UCSD-AML1 (cell line): ENCODE measurements around the gene PIGM.

ENCODE experiments used
- DNase-seq: peaks from one replicate; lab custom pipeline; 2025; ENCODE audit not compliant: unreplicated experiment; lab: John Stamatoyannopoulos, UW

The PIGM gene

GRCh38 chr1:160022330-160023310, 9.2 kb downstream of the PIGM start:
- no peak for DNase-seq

- DNase-seq: no peak
Measured at GRCh38 chr1:160021376-160022074, 10.3 kb downstream of the PIGM start.

GRCh38 chr1:160020196-160020595, 11.6 kb downstream of the PIGM start:
- no peak for DNase-seq

GRCh38 chr1:160018900-160019299, 12.9 kb downstream of the PIGM start:
- DNase-seq: no peak

- DNase-seq: no peak
Measured at GRCh38 chr1:160018347-160018746, 13.4 kb downstream of the PIGM start.

- no peak for DNase-seq
Measured at GRCh38 chr1:160017592-160017991, 14.2 kb downstream of the PIGM start.

GRCh38 chr1:160011781-160012180, 20.0 kb downstream of the PIGM start:
- no peak for DNase-seq

GRCh38 chr1:160009801-160010200, 22.0 kb downstream of the PIGM start:
- DNase-seq: no peak

- DNase-seq: no peak
Measured at GRCh38 chr1:160009081-160009480, 22.7 kb downstream of the PIGM start.

- DNase-seq: no peak
Measured at GRCh38 chr1:160007577-160008200, 24.1 kb downstream of the PIGM start.

GRCh38 chr1:160006312-160006940, 25.4 kb downstream of the PIGM start:
- DNase-seq: peak; percentile 60

- DNase-seq: no peak
Measured at GRCh38 chr1:160005070-160005469, 26.7 kb downstream of the PIGM start.

- DNase-seq: no peak
Measured at GRCh38 chr1:160004425-160004824, 27.4 kb downstream of the PIGM start.

- no peak for DNase-seq
Measured at GRCh38 chr1:160004001-160004400, 27.8 kb downstream of the PIGM start.

GRCh38 chr1:160001440-160001839, 30.4 kb downstream of the PIGM start:
- DNase-seq: no peak

GRCh38 chr1:159999204-159999603, 32.6 kb downstream of the PIGM start:
- no peak for DNase-seq

- DNase-seq: no peak
Measured at GRCh38 chr1:159996653-159997052, 35.1 kb downstream of the PIGM start.

- DNase-seq: no peak
Measured at GRCh38 chr1:159994896-159995295, 36.9 kb downstream of the PIGM start.

GRCh38 chr1:159993911-159994310, 37.9 kb downstream of the PIGM start:
- no peak for DNase-seq

- no peak for DNase-seq
Measured at GRCh38 chr1:159992161-159992560, 39.6 kb downstream of the PIGM start.

- no peak for DNase-seq
Measured at GRCh38 chr1:159991513-159991912, 40.3 kb downstream of the PIGM start.
